Measurements from ENCODE around the gene G3BP2. TPM values are rescaled to one million over a fixed set of nuclear protein-coding genes. Genes with fewer than 3 reads are reported as not detected.

The G3BP2 gene
- total RNA-seq, 2 donors from 2014 or later: 165 to 183 TPM

DNA sequence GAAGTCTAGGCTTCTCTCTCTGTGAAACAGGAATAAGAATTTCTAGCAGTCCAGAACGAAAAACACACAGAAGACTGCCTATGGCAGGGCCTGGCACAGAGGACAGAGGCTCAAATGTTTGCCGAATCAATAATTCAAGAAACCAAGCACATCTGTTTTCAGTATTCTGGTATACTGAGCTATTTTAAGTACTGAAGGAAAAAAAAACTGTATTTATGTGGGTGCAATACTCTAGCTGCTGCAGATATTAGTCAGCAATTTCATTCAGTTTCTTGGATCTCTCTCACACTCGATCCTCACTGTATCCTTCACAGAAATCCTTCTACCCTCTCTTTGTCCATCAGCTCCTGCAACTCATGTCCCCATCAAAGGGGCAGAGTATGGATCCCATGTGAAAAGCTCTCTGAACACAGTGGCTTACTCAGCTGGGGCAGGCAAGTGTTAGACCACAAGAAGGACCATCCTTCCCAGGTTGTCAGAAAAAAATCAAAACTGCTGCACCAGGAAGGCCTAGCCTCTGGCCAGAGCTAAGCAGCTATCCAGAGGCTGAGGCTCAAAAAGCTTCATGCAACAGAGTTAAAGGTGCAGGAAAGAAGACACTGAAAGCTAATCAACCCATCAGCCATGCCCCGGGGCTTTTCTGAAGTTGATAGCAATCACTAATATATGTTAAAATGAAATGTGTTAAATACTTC lies 42.0 kb upstream of the G3BP2 start:
- no peak overlapping the region for H3K4me3 ChIP-seq
- DNase-seq: no peak
- no peaks in the 10 kb centered on the region for H3K9me3 ChIP-seq
- no peaks in the 10 kb centered on the region for H3K27me3 ChIP-seq
- H3K27ac ChIP-seq: no peak overlapping the region
- no peak overlapping the region for H3K9ac ChIP-seq (ENCODE audit: low read depth in 2 of 2, low read length in 2 of 2)
- H3K4me1 ChIP-seq: no peaks in the 10 kb centered on the region
- H3K36me3 ChIP-seq: no peaks in the 10 kb centered on the region
- TF ChIP-seq, protein P1, sequence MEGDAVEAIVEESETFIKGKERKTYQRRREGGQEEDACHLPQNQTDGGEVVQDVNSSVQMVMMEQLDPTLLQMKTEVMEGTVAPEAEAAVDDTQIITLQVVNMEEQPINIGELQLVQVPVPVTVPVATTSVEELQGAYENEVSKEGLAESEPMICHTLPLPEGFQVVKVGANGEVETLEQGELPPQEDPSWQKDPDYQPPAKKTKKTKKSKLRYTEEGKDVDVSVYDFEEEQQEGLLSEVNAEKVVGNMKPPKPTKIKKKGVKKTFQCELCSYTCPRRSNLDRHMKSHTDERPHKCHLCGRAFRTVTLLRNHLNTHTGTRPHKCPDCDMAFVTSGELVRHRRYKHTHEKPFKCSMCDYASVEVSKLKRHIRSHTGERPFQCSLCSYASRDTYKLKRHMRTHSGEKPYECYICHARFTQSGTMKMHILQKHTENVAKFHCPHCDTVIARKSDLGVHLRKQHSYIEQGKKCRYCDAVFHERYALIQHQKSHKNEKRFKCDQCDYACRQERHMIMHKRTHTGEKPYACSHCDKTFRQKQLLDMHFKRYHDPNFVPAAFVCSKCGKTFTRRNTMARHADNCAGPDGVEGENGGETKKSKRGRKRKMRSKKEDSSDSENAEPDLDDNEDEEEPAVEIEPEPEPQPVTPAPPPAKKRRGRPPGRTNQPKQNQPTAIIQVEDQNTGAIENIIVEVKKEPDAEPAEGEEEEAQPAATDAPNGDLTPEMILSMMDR (IDR thresholded peaks at IDR 0.05): no peak
- intact Hi-C loops (cut with DNase I): no loop called here

DNA sequence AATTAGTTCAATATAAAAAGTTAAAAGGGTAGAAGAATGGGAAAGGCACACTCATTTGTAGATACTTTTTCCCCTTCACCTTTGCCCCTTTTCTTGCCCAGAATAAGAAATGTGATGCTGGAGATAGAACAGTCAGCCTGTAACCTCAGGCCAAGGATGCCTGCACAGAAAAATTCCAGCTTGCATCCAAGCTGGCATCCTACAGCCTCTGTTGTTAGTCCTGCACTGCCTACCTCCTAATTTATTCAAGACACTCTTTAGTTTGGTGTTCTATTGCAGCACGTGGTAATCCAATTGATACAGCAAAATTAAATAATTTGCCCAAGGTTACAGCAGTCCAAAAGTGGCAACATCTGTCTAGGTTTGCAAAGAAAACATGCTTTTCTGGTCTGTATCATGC lies 41.5 kb upstream of the G3BP2 start:
- no peak overlapping the region for H3K27ac ChIP-seq
- DNase-seq: no peak

DNA sequence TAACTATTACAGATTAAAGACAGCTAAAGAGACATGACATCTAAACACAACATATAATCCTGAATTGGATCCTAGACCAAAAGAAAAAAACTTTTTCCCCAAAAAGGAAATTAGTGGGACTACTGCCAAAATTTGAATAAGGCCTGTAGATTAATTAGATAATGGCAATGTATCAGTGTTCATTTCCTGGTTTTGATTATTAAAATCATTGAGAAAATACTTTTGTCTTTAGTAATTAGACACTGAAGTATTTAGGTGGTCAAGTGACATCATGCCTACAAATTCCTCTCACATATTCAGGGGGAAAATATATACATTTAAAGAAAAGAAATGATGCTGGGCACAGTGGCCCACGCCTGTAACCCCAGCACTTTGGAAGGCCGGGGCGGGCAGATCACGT lies 40.8 kb upstream of the G3BP2 start:
- TF ChIP-seq, protein P1 (IDR thresholded peaks at IDR 0.05): no peak
- DNase-seq: no peak
- intact Hi-C loops (cut with DNase I): no loop called here
- no peaks in the 10 kb centered on the region for H3K9me3 ChIP-seq
- no peak overlapping the region for H3K27ac ChIP-seq
- no peak overlapping the region for H3K4me3 ChIP-seq
- H3K4me1 ChIP-seq: no peaks in the 10 kb centered on the region
- H3K27me3 ChIP-seq: no peaks in the 10 kb centered on the region
- no peak overlapping the region for H3K9ac ChIP-seq (ENCODE audit: low read depth in 2 of 2, low read length in 2 of 2)
- no peaks in the 10 kb centered on the region for H3K36me3 ChIP-seq

More for the DNA sequence above, 41.5 kb upstream of the G3BP2 start:
- no peaks in the 10 kb centered on the region for H3K9me3 ChIP-seq
- no peak overlapping the region for H3K4me3 ChIP-seq
- intact Hi-C loops (cut with DNase I): no loop called here
- no peaks in the 10 kb centered on the region for H3K36me3 ChIP-seq
- no peaks in the 10 kb centered on the region for H3K27me3 ChIP-seq
- TF ChIP-seq, protein P1 (IDR thresholded peaks at IDR 0.05): no peak
- H3K9ac ChIP-seq (ENCODE audit: low read depth in 2 of 2, low read length in 2 of 2): no peak overlapping the region
- no peaks in the 10 kb centered on the region for H3K4me1 ChIP-seq

DNA sequence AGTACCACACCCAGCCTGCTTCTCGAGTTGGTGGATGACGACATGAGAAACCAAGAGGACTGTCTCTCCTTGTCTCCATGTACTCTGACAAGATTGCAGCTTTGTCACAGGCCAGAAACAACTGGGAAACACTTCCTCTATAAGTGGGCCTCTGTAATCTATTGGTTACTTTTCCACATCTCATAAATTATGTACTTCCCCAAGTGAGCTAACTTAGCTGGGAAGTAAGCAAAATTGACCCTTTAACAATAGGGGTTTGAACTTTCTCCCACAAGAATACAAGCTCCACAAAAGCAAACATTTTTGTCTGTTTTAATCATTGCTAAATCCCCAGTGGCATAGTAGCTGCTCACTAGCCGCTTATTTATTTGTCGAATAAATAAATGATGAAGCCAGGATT lies 37.0 kb upstream of the G3BP2 start:
- no peaks in the 10 kb centered on the region for H3K9me3 ChIP-seq
- intact Hi-C loops (cut with DNase I): no loop called here
- no peaks in the 10 kb centered on the region for H3K36me3 ChIP-seq
- TF ChIP-seq, protein P1 (IDR thresholded peaks at IDR 0.05): no peak
- DNase-seq: no peak
- H3K27me3 ChIP-seq: no peaks in the 10 kb centered on the region
- no peaks in the 10 kb centered on the region for H3K4me1 ChIP-seq
- H3K27ac ChIP-seq: no peak overlapping the region
- no peak overlapping the region for H3K9ac ChIP-seq (ENCODE audit: low read depth in 2 of 2, low read length in 2 of 2)
- no peak overlapping the region for H3K4me3 ChIP-seq

DNA sequence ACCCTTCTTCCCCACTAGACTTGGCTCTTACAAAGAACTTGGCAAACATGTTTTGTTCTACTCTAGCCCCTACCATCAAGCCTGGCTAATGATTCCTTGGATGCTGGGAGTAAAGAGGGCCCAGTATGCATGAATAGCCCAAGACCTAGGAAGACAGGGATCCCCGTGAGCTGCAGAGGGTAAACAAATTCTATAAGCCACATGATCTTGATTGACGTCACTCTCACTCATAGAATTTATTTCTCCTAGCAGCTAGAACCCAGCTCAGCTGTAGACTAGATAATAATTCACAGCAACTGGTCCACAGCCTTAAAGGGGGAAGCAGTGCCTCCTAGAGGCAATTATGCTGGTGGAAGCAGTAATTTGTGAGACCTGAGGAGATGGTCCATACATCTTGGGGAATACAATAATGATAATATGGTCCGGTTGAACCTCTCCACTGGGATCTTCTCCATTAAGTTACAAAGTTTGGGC lies 35.0 kb upstream of the G3BP2 start:
- TF ChIP-seq, protein P1 (IDR thresholded peaks at IDR 0.05): peak; percentile 54
- Histone ChIP-seq H3K4me3 (no peak overlapping the region), H3K9me3 (no peaks in the 10 kb centered on the region), H3K27ac (no peak overlapping the region), H3K36me3 (no peaks in the 10 kb centered on the region), H3K4me1 (peaks cover 4% of the 10 kb centered on the region), H3K27me3 (no peaks in the 10 kb centered on the region), H3K9ac (ENCODE audit: low read depth in 2 of 2, low read length in 2 of 2) (no peak overlapping the region)
- peak; percentile 55 for DNase-seq
- intact Hi-C loops (cut with DNase I): loop anchor here (5.0 kb wide), 2 partner anchors 36 to 56 kb away; partner anchors contain the start of gene G3BP2

Data from colonic mucosa (tissue), 4 donors.